A549 treated with Mapracorat at 1 μM for 4 hours (cell line): ENCODE results near the gene STOML1. TPM values are rescaled to one million over a fixed set of nuclear protein-coding genes. Genes with fewer than 3 reads are reported as not detected.

Source experiments
- total RNA-seq: library from RNA; stranded (reverse); fragments of 200-300 nt; extraction: Qiagen RNA extraction; gene quantifications from 5 replicates; pipeline ENCODE4 v1.2.3, GENCODE V29; 2022

The STOML1 gene
- 9.1 to 13.1 TPM (median 12.1 TPM) in 5 replicates for total RNA-seq

GRCh38 chr15:73991726-73992593 lies at the start of gene STOML1:
STOML1 (minus strand) TSS chr15:73992295; CDS start chr15:73992223, 72 bp downstream.

GRCh38 chr15:73994413-73994883 lies 2.4 kb upstream of the STOML1 start, which contains the start of gene PML:
PML (plus strand) TSS chr15:73994716; CDS start chr15:73994813, 97 bp downstream.

Other genes starting within 250 kb of the STOML1 start
- 0.95 to 3.1 TPM (median 1.4 TPM) in 5 replicates for gene INSYN1, start 238.9 kb downstream of the STOML1 start, total RNA-seq
- gene TBC1D21, start 118.7 kb downstream of the STOML1 start, total RNA-seq: not detected in 5 replicates
- 0.38 to 0.90 TPM (median 0.81 TPM) in 5 replicates for gene LOXL1, start 65.8 kb downstream of the STOML1 start, total RNA-seq
- gene PML, start 2.4 kb upstream of the STOML1 start, total RNA-seq: 12.1 to 16.1 TPM (median 15.8 TPM) in 5 replicates
- 0.07 to 0.26 TPM (median 0.10 TPM) in 5 replicates for gene GOLGA6A, start 90.3 kb upstream of the STOML1 start, total RNA-seq
- gene ISLR2, start 138.3 kb upstream of the STOML1 start, total RNA-seq: 0.11 to 0.27 TPM (median 0.17 TPM) in 4 of 5 replicates, not detected in the other
- gene ISLR, start 181.4 kb upstream of the STOML1 start, total RNA-seq: 0.22 to 0.50 TPM (median 0.39 TPM) in 5 replicates
- 52.1 to 86.8 TPM (median 69.6 TPM) in 5 replicates for gene STRA6, start 210.5 kb upstream of the STOML1 start, total RNA-seq
- gene CCDC33, start 244.0 kb upstream of the STOML1 start, total RNA-seq: 6.7 to 8.9 TPM (median 7.2 TPM) in 5 replicates